Large intestine (tissue), 3 donors: Measurements from ENCODE around the gene NOCT. TPM values are rescaled to one million over a fixed set of nuclear protein-coding genes. Genes with fewer than 3 reads are reported as not detected.
"Not testable (repeated sequence)": the region's sequence is repeated elsewhere in the genome, so short reads cannot be mapped to it uniquely, and the experiment has no call there.

Experiments used
- DNase-seq, 2 donors: peaks; one replicate each; pipeline versions ENCODE4 v3.0.0 to v3.0.0-alpha.2; 2013
- H3K27ac ChIP-seq: one replicate; pipeline ENCODE4 v1.5.1; 2013; ENCODE audit warnings: low read length
- H3K27me3 ChIP-seq: 2 replicates; pipeline ENCODE4 v1.6.1; 2013; ENCODE audit warnings: low read length; ENCODE audit not compliant: control insufficient read depth, insufficient read depth
- H3K36me3 ChIP-seq: 2 replicates; pipeline ENCODE4 v1.6.1; 2013; ENCODE audit warnings: low read length; ENCODE audit not compliant: control insufficient read depth, insufficient read depth
- H3K4me1 ChIP-seq: one replicate; pipeline ENCODE4 v1.6.1; 2013; ENCODE audit warnings: low read length; ENCODE audit not compliant: control insufficient read depth, insufficient read depth
- H3K4me3 ChIP-seq: one replicate; pipeline ENCODE4 v1.5.1; 2013; ENCODE audit warnings: low read length
- H3K9me3 ChIP-seq: one replicate; pipeline ENCODE4 v1.6.1; 2013; ENCODE audit warnings: mild to moderate bottlenecking, low read depth, low read length, moderate library complexity; ENCODE audit not compliant: control insufficient read depth
- WGBS: methylation state at CpG from one replicate; pipeline ENCODE4 v1.1.5; 2013; ENCODE audit warnings: low lambda C conversion rate; ENCODE audit not compliant: insufficient coverage; 5-methylcytosine and 5-hydroxymethylcytosine counted together
- polyA plus RNA-seq: library from polyadenylated mRNA; unstranded; fragments of 120-200 nt; gene quantifications from one replicate; pipeline ENCODE4 v1.2.1, GENCODE V29; 2013

Gene NOCT
- polyA plus RNA-seq, 1 donor = 5.4 TPM

- Histone ChIP-seq H3K36me3 (peaks cover 31% of the 10 kb centered on the region), H3K4me1 (no peaks in the 10 kb centered on the region), H3K9me3 (no peaks in the 10 kb centered on the region), H3K4me3 (no peak overlapping the region), H3K27ac (no peak overlapping the region), H3K27me3 (no peaks in the 10 kb centered on the region)
- peak; percentile 11 to 12 for DNase-seq
- WGBS = no CpG with 5 or more reads among the region's 10 CpGs
These were observed 27.4 kb downstream of the NOCT start for GRCh38 chr4:139042981-139043460.

GRCh38 chr4:139044291-139044690 is 28.7 kb downstream of the NOCT start:
- WGBS = no CpG with 5 or more reads among the region's 2 CpGs
- no peak overlapping the region for H3K27ac ChIP-seq
- DNase-seq = no peak
- H3K4me1 ChIP-seq = no peaks in the 10 kb centered on the region
- peaks cover 37% of the 10 kb centered on the region for H3K36me3 ChIP-seq
- no peaks in the 10 kb centered on the region for H3K9me3 ChIP-seq
- no peaks in the 10 kb centered on the region for H3K27me3 ChIP-seq
- no peak overlapping the region for H3K4me3 ChIP-seq

GRCh38 chr4:139048026-139048425 is 32.4 kb downstream of the NOCT start:
- no peaks in the 10 kb centered on the region for H3K27me3 ChIP-seq
- no CpG with 5 or more reads among the region's 3 CpGs for WGBS
- no peaks in the 10 kb centered on the region for H3K9me3 ChIP-seq
- H3K36me3 ChIP-seq = peaks cover 44% of the 10 kb centered on the region
- H3K27ac ChIP-seq = no peak overlapping the region
- H3K4me3 ChIP-seq = no peak overlapping the region
- no peak for DNase-seq
- no peaks in the 10 kb centered on the region for H3K4me1 ChIP-seq

- no peak overlapping the region for H3K4me3 ChIP-seq
- no peaks in the 10 kb centered on the region for H3K27me3 ChIP-seq
- H3K9me3 ChIP-seq = no peaks in the 10 kb centered on the region
- WGBS = no CpG with 5 or more reads among the region's 2 CpGs
- H3K27ac ChIP-seq = no peak overlapping the region
- H3K36me3 ChIP-seq = peaks cover 45% of the 10 kb centered on the region
- H3K4me1 ChIP-seq = no peaks in the 10 kb centered on the region
- no peak for DNase-seq
These were observed 34.9 kb downstream of the NOCT start for GRCh38 chr4:139050446-139050845.

DNA sequence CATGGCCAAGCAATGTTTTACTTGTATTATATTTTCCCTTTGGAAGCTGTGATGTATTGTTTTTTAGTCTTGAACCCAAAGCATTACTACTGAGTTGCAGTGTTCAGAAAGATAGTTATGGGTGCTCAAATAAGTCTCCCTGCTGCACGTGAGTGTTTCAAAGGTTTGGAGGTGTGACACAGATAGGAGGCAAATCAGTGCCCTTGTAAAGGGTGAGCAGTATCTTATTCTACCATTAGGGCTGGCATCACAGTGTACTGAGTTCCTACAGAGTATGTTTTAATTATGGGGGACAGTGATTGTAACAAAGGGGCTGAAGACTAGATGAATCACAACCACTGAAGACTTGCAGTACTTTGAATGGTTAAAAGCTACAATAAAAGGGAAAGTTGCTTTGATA is 38.3 kb downstream of the NOCT start:
- peaks cover 46% of the 10 kb centered on the region for H3K36me3 ChIP-seq
- no peaks in the 10 kb centered on the region for H3K27me3 ChIP-seq
- no CpG with 5 or more reads among the region's 1 CpG for WGBS
- H3K4me1 ChIP-seq = no peaks in the 10 kb centered on the region
- no peak overlapping the region for H3K27ac ChIP-seq
- no peak overlapping the region for H3K4me3 ChIP-seq
- H3K9me3 ChIP-seq = no peaks in the 10 kb centered on the region
- no peak for DNase-seq

DNA sequence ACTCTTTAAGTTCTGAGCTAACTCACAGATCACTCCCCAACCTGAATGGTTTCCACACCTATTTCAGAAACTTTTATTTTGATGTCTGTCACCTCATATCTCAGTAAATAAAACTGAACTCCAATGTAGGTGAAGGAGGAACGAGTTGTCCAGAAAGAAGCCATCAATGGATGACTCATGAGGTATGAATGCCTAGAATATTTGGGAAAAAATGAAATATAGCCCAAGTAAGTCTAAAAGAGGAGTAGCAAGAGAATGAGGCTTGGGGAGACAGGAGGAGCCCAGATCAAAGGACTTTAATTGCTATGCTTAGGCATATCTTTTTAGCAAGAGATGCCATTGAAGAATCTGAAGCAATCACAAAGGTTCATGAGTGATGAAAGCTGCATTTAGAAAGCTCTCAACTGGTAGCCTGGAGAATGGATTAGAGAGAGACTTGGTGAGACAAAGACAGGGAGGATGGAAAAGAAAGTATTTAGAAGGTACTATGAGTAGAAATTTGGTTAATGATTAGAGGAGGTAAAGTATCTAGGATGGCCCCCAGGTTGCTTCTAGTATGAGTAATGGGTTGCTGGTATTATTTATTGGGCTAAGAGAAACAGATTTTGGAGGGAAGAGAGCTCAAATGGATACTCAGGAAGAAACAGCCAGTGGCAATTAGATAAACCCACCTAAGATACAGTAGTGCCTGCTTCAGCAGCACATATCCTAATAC is 39.4 kb downstream of the NOCT start:
- DNase-seq = no peak
- H3K27ac ChIP-seq = no peak overlapping the region
- H3K4me1 ChIP-seq = no peaks in the 10 kb centered on the region
- no peak overlapping the region for H3K4me3 ChIP-seq
- peaks cover 54% of the 10 kb centered on the region for H3K36me3 ChIP-seq
- H3K9me3 ChIP-seq = no peaks in the 10 kb centered on the region
- no peaks in the 10 kb centered on the region for H3K27me3 ChIP-seq
- 33% methylated on average over 1 of the region's 1 CpG for WGBS

DNA sequence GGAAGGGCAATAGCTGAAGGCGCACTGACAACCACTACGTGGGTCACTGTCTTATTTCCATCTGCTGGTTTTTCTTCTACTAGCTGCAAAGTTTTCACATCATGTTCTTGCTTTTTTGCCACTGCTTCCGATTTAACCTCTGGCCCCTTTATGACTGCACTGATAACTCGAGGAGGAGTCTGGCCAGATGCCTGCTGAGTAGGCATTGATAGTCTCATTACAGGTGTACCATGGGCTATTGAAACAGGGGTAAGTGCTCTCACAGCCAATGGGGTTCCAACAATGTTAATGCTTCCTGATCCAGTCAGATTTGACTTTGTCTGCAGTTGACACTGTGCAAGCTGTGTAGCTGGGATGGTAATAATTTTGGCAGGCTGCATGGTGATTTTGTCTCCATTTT is 43.4 kb downstream of the NOCT start:
- not testable (repeated sequence) for H3K4me3 ChIP-seq, H3K9me3 ChIP-seq, H3K27me3 ChIP-seq, H3K27ac ChIP-seq, H3K4me1 ChIP-seq
- DNase-seq = peak in 1 of 2 donors; percentile 49
- WGBS = no CpG with 5 or more reads among the region's 4 CpGs
- peaks cover 63% of the 10 kb centered on the region for H3K36me3 ChIP-seq

DNA sequence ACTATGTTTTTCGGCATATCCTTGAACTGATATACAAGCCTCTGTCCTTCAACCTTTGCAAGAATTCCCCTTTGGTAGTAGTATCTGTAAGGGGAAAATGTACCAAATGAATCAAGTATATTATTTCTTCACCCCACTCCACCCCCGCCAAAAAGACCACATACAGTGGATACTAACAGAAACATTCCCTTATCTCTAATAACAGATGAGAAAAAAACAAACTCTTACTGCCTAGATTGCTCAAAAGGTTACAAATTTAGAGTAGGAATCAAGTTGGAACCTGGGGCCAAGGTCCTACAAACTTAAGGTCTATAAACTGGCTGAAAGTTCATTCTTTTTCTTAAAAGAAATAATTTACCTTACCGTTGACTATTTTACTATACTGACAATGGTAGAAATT is 45.0 kb downstream of the NOCT start:
- H3K9me3 ChIP-seq = no peaks in the 10 kb centered on the region
- H3K36me3 ChIP-seq = peaks cover 62% of the 10 kb centered on the region
- WGBS = 71% methylated on average over 1 of the region's 3 CpGs
- H3K4me3 ChIP-seq = no peak overlapping the region
- DNase-seq = no peak
- no peak overlapping the region for H3K27ac ChIP-seq
- no peaks in the 10 kb centered on the region for H3K27me3 ChIP-seq
- no peaks in the 10 kb centered on the region for H3K4me1 ChIP-seq

GRCh38 chr4:139076016-139076744 is 60.6 kb downstream of the NOCT start:
- no CpG with 5 or more reads among the region's 1 CpG for WGBS
- H3K27ac ChIP-seq = no peak overlapping the region
- no peaks in the 10 kb centered on the region for H3K27me3 ChIP-seq
- H3K4me1 ChIP-seq = no peaks in the 10 kb centered on the region
- H3K36me3 ChIP-seq = peaks cover 16% of the 10 kb centered on the region
- no peak overlapping the region for H3K4me3 ChIP-seq
- H3K9me3 ChIP-seq = no peaks in the 10 kb centered on the region
- DNase-seq = no peak

GRCh38 chr4:139077567-139078355 is 62.2 kb downstream of the NOCT start:
- H3K9me3 ChIP-seq = no peaks in the 10 kb centered on the region
- no peak for DNase-seq
- peaks cover 13% of the 10 kb centered on the region for H3K36me3 ChIP-seq
- H3K27ac ChIP-seq = no peak overlapping the region
- H3K4me3 ChIP-seq = no peak overlapping the region
- H3K4me1 ChIP-seq = no peaks in the 10 kb centered on the region
- WGBS = 89% methylated on average over 1 of the region's 1 CpG
- no peaks in the 10 kb centered on the region for H3K27me3 ChIP-seq
